HG02642 (cell line): ENCODE measurements around the gene DRC3.
"Not testable (repeated sequence)": the region's sequence is repeated elsewhere in the genome, so short reads cannot be mapped to it uniquely, and the experiment has no call there.

Experiments used
- ATAC-seq: cut with Tn5 transposase; IDR thresholded peaks from one replicate; pipeline ENCODE4 v1.9.1; 2021; ENCODE audit warnings: mild to moderate bottlenecking; ENCODE audit not compliant: unreplicated experiment, poor library complexity

The DRC3 gene

GRCh38 chr17:17988427-17988945, 15.8 kb downstream of the DRC3 start:
- ATAC-seq = no peak

- ATAC-seq = no peak
Observed at GRCh38 chr17:17989081-17989480, 16.4 kb downstream of the DRC3 start.

DNA sequence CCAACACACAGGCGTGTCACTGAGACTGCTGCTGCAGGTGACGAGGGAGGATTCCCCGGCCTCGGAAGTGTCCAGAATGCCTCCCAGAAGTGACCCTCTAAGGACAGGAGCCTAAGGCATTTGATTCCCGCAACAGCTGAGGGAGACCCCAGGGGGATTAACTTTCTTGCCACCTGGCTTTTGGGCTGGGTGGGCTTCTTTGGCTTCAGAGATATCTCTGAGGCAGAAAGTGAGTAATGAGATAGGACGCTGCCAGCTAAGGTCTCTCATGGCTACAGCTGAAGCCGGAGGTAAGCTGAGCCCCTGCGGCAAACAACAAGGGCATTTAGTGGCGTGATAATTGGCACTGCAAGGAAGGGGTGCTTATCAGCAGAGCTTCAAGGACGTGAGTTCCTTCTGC, 17.0 kb downstream of the DRC3 start:
- no peak for ATAC-seq

GRCh38 chr17:17990282-17990681, 17.6 kb downstream of the DRC3 start:
- no peak for ATAC-seq

DNA sequence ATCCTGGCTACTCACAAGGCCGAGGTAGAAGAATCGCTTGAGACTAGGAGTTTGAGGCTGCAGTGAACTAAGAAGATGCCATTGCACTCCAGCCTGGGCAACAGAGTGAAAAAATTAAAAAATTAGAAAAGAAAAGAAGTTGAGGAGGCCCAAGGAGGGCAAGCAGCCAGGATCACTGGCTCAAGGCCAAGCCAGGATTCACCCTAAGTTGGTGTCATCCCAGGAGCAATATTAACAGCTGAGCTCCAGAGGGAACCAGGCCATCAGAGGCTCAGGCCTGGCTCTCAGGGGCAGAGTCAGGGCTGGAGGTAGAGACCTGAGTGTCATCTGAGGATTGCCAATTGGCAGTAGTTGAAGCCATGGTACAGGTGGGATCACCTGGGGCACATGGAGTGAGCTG, 20.7 kb downstream of the DRC3 start:
- no peak for ATAC-seq

DNA sequence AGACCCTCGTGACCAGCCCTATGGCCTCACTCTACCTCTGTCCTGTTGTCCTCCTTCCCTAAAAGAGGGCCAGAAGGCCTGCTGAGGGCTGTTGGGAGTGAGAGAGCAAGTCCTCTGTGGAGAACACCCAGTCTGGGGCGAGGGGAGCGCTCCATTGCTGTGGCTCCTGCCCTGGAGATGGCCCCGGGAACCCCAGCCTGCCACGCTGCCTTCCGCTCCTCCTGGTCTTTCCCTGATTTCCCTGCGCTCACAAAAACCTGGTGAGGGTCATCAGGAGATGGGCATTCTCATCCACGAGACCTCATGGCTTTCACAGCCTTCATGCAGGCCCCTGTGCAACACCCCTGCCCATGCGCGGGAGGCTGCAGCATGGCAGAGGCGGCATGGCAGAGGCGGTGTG, 21.2 kb downstream of the DRC3 start:
- ATAC-seq = no peak

DNA sequence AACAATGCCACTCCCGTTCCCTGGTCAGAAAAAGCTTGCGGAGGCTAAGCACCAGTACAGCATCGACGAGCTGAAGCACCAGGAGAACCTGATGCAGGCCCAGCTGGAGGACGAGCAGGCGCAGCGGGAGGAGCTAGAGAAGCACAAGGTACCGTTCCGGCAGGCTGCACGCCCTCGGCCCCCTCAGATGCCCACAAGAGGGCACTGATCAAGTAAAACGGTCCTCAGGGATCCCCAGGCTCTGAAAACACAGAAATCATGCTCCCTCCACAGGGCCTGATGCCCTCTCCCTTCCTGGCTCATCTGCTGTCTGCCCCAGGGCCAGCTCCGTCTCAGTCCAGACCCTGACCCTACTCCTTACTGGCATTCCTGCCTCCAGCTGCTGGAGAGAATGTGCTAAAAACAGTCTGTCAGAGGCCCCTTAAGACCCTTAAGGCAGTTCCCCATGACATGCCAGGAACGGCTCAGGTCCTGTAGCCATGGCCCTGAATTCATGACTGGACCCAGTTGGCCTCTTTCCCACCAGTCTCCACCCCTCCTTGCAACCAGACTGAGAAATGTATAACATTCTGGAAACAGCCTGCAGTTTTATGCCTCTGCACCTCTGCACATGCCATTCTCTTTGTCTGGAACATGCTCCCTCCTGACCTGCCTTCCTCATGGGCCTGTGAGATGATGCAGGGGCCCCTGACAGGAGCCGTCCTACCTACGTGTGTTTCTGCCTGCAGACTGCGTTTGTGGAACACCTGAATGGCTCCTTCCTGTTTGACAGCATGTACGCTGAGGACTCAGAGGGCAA, 21.8 kb downstream of the DRC3 start:
- no peak for ATAC-seq

- not testable (repeated sequence) for ATAC-seq
Observed at GRCh38 chr17:17995887-17996286, 23.2 kb downstream of the DRC3 start.

GRCh38 chr17:17998934-17999333, 26.3 kb downstream of the DRC3 start:
- ATAC-seq = no peak

DNA sequence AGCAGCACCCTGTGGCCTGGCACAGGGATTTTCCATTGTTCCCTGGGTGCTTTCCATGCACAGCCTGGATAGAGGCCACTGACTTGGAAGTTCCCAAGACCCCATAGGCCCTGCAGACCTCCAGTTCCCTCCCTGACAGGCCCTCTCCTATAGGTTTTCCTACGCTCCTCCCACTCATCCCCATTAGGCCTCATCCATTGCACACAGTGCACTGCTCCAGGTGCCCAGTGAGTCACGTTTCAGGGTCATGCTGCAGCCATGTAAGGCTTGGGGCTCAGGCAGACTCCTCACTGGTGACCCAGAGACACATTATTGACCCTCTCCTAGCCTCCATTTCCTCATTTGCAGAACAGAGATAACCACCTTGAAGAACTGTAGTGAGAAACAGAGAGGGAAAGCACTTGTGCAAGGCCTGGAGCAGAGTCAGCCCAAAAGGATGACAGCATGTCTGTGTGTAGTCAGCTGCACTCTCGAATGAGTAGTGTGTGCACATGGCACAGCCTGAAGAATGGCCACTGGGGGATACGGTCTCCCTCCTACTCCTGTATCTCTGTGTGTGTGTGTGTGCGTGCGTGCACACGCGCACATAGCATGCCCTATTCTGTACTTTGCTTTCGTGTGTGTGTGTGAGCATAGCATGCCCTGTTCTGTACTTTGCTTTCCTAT, 26.8 kb downstream of the DRC3 start:
- no peak for ATAC-seq

- no peak for ATAC-seq
Observed at GRCh38 chr17:18000030-18000408, 27.4 kb downstream of the DRC3 start.

GRCh38 chr17:18002171-18002570, 29.5 kb downstream of the DRC3 start:
- no peak for ATAC-seq

GRCh38 chr17:18004345-18004744, 31.7 kb downstream of the DRC3 start:
- no peak for ATAC-seq

DNA sequence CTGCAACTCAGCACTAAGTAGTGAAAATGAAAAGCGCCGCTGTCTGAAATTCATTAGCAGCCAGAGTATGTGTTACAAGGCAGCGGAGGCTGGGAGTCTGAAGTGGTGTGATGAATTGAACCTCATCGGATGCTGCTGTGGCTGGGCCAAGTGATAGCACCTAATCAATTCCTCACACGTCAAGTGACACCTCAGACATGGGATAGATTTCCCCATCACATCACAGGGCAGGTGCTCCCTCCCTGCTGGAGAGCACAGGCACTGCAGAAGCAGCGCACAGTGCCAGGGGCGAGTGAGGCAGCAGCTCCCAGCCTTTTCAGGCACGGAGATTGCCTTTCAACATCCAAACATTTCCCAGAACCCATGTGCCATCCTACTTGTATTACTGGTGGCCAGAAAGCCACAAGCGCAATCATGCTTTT, 32.2 kb downstream of the DRC3 start:
- no peak for ATAC-seq

DNA sequence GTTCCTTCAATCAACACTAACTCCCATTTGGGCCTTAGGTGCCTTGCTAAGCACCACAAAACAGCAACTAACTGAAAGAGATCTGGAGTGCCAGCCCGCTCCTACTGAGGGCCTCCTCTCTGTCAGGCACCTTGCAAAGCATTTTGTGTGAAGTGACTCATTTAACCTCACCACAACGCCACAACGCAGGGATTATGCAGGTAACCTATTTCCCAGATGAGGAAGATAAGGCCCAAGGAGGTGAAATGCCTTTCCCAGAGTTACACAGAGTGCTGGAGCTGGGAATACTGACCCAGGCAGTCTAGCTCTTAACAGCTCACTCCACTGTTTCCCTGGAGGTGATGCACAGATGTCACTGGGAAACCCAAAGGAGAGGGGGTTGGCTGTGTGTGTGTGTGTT, 32.8 kb downstream of the DRC3 start:
- ATAC-seq = no peak

DNA sequence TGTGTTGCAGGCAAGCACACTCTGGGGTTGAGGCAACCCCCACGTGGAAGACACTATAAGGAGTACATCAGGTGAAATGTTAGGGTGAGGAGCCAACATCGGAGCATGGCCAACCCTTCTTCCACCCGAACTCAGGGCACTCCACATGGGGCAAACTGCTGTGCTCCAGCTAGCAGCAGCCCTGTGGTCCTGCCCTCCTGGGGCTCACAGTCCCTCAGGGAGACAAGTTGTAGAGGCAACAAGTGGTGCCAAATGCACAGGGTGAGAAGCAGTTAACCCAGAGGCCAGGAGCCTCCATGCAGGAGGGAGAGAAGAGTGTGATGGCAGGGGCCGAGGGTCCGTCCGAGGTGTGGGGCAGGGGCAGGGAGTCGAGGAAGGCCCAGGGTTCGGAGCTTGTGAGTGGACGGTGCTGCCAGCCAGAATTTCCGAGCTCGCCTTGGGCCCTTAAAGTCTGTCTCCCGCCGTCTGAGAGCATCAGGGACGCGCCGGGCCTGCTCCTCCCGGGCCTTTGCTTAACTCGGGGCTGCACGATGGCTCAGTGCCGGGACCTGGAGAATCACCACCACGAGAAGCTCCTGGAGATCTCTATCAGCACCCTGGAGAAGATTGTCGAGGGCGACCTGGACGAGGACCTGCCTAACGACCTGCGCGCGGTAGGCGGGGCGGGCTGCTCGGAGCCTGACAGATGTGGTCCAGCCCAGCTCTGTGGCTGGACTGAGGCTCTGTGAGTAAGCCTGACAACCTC, 34.0 kb downstream of the DRC3 start:
- ATAC-seq = no peak

DNA sequence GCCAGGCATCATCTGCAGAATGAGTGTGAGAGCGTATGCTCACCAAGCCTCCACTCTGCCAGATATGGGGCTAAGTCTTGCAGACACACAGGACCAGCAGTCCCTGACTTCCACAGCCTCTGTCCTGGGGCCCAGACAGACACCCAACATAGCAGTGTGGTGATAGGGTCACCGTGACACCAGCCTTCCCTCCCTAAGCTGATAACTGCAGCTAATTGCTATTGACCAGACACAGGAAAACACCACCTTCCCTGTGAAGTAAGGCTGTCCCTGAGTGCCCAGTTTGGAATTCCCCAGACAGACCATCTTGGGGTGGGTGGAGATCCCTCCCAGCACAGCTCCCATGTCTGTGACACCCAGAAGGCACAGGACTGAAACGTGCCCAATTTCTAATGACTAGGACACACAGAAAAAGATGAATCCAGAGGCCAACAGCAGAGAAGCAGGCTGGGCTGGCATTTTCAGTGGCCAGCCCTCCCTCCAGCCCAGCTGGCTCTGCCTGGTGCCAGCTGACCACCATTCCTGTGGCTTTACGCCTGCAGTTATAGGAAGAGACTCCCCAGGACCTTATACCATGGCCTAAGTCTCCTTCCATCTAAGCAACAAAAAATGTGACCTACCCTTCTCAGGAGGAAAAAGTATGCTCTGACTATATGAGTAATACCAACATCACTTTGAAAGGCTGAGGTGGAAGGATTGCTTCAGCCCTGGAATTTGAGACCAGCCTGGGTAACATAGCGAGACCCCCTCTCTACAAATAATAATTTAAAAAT, 36.0 kb downstream of the DRC3 start:
- ATAC-seq = no peak

- no peak for ATAC-seq
Observed at GRCh38 chr17:18009609-18010420, 37.2 kb downstream of the DRC3 start.

DNA sequence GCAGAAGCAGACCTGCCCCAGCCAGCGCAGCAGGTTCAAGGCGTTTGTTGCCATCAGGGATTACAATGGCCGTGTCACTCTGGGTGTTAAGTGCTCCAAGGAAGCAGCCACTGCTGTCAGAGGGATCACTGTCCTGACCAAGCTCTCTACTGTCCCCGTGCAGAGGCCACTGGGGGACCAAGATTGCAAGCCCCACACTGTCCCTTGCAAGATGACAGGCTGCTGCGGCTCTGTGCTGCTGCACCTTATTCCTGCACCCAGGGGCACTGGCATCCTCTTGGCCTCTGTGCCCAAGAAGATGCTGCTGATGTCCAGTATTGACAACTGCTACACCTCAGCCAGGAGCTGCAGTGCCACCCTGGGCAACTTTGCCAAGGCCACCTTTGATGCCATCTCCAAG, 38.6 kb downstream of the DRC3 start:
- ATAC-seq = no peak

DNA sequence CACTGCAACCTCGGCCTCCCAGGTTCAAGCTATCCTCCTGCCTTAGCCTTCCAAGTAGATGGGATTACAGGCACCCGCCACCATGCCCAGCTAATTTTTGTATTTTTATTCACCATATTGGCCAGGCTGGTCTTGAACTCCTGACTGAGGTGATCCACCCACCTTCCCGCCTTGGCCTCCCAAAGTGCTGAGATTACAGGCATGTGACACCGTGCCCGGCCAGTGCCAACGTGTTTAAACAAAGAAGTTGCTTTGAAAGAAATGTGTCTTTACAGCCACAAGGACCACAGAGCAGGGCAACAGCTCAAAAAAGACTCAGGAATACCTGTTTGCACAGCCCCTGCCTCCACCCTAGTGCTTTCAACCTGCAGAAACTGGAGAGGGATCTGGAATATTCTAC, 41.3 kb downstream of the DRC3 start:
- no peak for ATAC-seq
